OCI-LY3 (cell line): ENCODE results near the gene NIP7.

Experiments
- H2AFZ ChIP-seq: fragments of 200-600, 300-600 bp; shearing (Covaris generic); 2 replicates; pipeline ENCODE4 v1.6.0; 2014; ENCODE audit warnings: antibody characterized with exemption, low read depth, low read length
- H3K27ac ChIP-seq: fragments of 200-600, 300-600 bp; sonication (generic); 2 replicates; pipeline ENCODE4 v1.5.1; 2014; ENCODE audit warnings: mild to moderate bottlenecking, low read length, moderate library complexity, mixed read lengths
- H3K27me3 ChIP-seq: fragments of 200-600, 300-600 bp; sonication (generic); 2 replicates; pipeline ENCODE4 v1.6.1; 2014; ENCODE audit warnings: low read depth, low read length, mixed read lengths
- H3K36me3 ChIP-seq: fragments of 200-600, 300-600 bp; sonication (generic); replicated peaks from 2 replicates; pipeline ENCODE3; 2014; ENCODE audit warnings: low read depth, low read length, mixed read lengths
- H3K4me1 ChIP-seq: fragments of 300-600, 200-600 bp; sonication (generic); 2 replicates; pipeline ENCODE4 v1.6.1; 2014; ENCODE audit warnings: low read length, mixed read lengths
- H3K4me2 ChIP-seq: fragments of 200-600, 300-600 bp; sonication (generic); 2 replicates; pipeline ENCODE4 v1.6.1; 2014; ENCODE audit warnings: low read length, mixed read lengths
- H3K4me3 ChIP-seq: fragments of 300-600, 200-600 bp; sonication (generic); 2 replicates; pipeline ENCODE4 v1.5.1; 2014; ENCODE audit warnings: antibody characterized with exemption, mild to moderate bottlenecking, low read length, moderate library complexity
- H3K79me2 ChIP-seq: fragments of 300-600, 200-600 bp; shearing (Covaris generic); 2 replicates; pipeline ENCODE4 v1.6.1; 2014; ENCODE audit warnings: mild to moderate bottlenecking, low read length, mixed read lengths
- H3K9ac ChIP-seq: fragments of 300-600, 200-600 bp; shearing (Covaris generic); 2 replicates; pipeline ENCODE4 v1.6.0; 2014; ENCODE audit warnings: mild to moderate bottlenecking, low read length, moderate library complexity
- H3K9me3 ChIP-seq: fragments of 200-600, 300-600 bp; shearing (Covaris generic); 2 replicates; pipeline ENCODE4 v1.6.1; 2014; ENCODE audit warnings: low read length, mixed read lengths; ENCODE audit not compliant: insufficient read depth
- H4K20me1 ChIP-seq: fragments of 200-600, 300-600 bp; sonication (generic); 2 replicates; pipeline ENCODE4 v1.6.1; 2016; ENCODE audit warnings: low read length, mixed read lengths; ENCODE audit not compliant: insufficient read depth
- CTCF ChIP-seq: fragments of 200-600, 300-600 bp; sonication (generic); IDR thresholded peaks from 2 replicates; pipeline ENCODE4 v1.5.1; 2014; ENCODE audit warnings: antibody characterized with exemption, low read length, low read depth
- EZH2phosphoT487 ChIP-seq: fragments of 200-600 bp; shearing (Covaris generic); IDR thresholded peaks from 2 replicates; pipeline ENCODE4 v1.6.1; 2018; ENCODE audit warnings: antibody characterized with exemption, mixed run types, low read depth

The NIP7 gene

GRCh38 chr16:69328854-69329316, 10.7 kb upstream of the NIP7 start:
- TF ChIP-seq CTCF (no peak), EZH2phosphoT487 (no peak)
- H3K9ac ChIP-seq: 0 out of 2 replicates have a peak overlapping the region, but pooled peaks have one; percentile 76
- H3K27ac ChIP-seq: no peak overlapping the region
- H4K20me1 ChIP-seq: peaks cover 35% of the 10 kb centered on the region
- H3K4me2 ChIP-seq: peak overlapping the region; percentile 98
- H3K27me3 ChIP-seq: no peaks in the 10 kb centered on the region
- H3K4me1 ChIP-seq: peaks cover 17% of the 10 kb centered on the region
- no peak overlapping the region for H2AFZ ChIP-seq
- H3K79me2 ChIP-seq: peaks cover 84% of the 10 kb centered on the region
- peak overlapping the region; percentile 87 for H3K4me3 ChIP-seq
- H3K9me3 ChIP-seq: no peaks in the 10 kb centered on the region
- H3K36me3 ChIP-seq: peaks cover 58% of the 10 kb centered on the region

- peaks cover 17% of the 10 kb centered on the region for H3K4me1 ChIP-seq
- H3K27me3 ChIP-seq: no peaks in the 10 kb centered on the region
- H4K20me1 ChIP-seq: peaks cover 30% of the 10 kb centered on the region
- H3K79me2 ChIP-seq: peaks cover 76% of the 10 kb centered on the region
- H3K36me3 ChIP-seq: peaks cover 58% of the 10 kb centered on the region
- no peaks in the 10 kb centered on the region for H3K9me3 ChIP-seq
- H3K4me2 ChIP-seq: peak overlapping the region; percentile 98
- peak overlapping the region; percentile 38 for H3K27ac ChIP-seq
- H3K4me3 ChIP-seq: peak overlapping the region; percentile 87
- peak overlapping the region; percentile 76 for H3K9ac ChIP-seq
- TF ChIP-seq CTCF: no peak
- TF ChIP-seq EZH2phosphoT487: no peak
- H2AFZ ChIP-seq: no peak overlapping the region
Measured at GRCh38 chr16:69329369-69330285, 9.9 kb upstream of the NIP7 start.

DNA sequence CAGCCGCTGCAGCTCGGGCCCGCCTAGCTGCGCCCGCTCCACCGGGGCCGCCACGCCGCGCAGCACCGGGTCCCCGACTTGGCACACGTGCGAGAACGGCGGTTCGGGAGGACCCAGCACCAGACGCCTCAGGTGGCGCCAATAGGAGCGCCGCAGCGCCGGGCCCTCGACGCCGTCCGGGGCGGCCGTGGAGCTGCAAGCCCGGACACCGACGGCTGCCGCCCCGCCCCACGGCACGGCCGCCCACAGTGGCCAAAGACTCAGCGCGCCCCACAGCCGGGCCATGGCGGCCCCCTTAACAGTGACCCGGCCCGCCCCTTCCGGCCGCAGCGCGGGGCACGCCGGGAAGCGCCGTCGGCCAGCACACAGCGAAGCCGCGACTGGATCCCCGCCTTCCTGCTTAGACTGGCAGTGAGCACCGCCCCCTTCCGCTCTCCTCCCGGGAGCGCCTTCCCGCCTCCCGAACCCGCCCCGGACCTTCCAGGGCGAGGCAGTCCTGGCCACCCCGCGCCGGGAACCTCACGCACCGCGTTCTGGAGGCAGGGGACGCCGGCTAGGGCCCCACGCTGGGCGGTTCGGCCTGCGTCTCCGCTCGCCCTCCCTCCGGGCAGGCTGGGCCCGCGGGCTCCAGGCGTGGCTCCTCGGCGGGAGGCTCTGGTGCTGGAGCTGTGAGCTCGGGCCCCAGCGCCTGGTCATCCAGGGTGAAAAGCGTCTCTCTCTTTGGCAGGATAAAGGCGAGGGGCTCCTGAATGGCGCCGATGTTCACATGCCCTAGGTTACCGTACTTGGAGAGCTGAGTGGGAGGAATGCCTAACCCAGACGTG, 9.1 kb upstream of the NIP7 start, which contains the start of gene PDF:
Gene PDF, minus strand, starts transcription at position 303 of the 824 bp plus-strand sequence. Its CDS starts 18 bp downstream, at position 285.
- Histone ChIP-seq H3K4me2 (peak within 1 kb of the TSS; percentile 98), H3K79me2 (peaks cover 68% of the 10 kb centered on the region), H3K36me3 (peaks cover 61% of the 10 kb centered on the region), H3K27me3 (no peaks in the 10 kb centered on the region), H3K4me3 (peak within 1 kb of the TSS; percentile 87), H3K9ac (peak within 1 kb of the TSS; percentile 76), H2AFZ (no peak within 1 kb of the TSS), H3K9me3 (no peaks in the 10 kb centered on the region), H3K4me1 (peaks cover 17% of the 10 kb centered on the region), H4K20me1 (peaks cover 28% of the 10 kb centered on the region), H3K27ac (peak within 1 kb of the TSS; percentile 60)
- TF ChIP-seq CTCF (no peak), EZH2phosphoT487 (no peak)
